Measurements from ENCODE around the gene MCF2L.
"Not testable (repeated sequence)": the region's sequence is repeated elsewhere in the genome, so short reads cannot be mapped to it uniquely, and the experiment has no call there.

The MCF2L gene

DNA sequence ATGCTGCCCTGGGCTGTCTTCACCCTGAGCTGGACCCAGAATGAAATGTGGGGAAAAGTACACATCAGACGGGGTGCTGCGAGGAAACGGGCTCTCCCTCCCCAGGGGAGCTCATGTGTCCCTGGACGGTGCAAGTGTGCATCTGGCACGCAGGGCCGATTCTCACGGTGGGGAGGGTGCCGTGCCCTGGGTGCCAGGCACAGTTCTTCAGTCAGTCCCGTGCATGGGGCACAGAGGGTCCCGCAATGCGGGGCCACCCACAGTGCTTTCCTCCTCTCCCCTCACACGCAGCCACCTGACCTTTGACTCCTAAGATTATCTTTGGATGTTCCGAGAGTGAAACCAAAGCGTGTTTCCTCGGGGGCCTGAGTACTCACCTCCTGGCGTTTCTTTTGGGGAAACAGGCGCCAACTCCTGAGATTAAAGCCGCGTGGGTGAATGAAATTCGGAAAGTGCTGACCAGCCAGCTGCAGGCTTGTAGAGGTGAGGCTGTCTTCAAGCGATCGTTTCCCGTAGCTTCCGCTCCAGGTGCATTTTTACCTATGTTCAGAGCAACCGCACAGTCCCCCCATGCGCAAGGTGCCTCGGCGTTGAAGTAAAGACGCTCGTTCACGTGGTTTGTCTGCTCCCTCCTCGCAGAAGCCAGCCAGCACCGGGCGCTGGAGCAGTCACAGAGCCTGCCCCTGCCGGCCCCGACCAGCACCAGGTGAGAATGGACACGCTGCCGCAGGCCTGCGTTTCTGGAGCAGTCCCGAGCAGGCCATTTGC lies 119.1 kb downstream of the MCF2L start:
- no peak for DNase-seq

DNA sequence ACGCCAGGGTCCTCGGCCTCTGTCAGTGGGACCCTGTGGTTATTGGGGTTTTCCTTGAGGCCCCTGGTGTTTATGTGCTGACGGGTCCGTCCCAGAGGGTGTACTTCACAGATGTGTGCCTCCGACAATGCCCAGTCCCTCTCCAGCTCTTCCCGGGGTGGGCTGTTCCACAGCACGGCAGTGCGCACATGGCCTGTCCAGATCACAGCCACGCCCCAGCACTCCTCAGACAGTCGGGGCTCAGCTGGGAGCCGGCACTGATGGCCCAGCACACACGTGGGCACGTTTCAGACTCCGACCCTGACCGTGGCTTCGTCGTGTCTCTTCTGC lies 119.6 kb downstream of the MCF2L start:
- DNase-seq = no peak

DNA sequence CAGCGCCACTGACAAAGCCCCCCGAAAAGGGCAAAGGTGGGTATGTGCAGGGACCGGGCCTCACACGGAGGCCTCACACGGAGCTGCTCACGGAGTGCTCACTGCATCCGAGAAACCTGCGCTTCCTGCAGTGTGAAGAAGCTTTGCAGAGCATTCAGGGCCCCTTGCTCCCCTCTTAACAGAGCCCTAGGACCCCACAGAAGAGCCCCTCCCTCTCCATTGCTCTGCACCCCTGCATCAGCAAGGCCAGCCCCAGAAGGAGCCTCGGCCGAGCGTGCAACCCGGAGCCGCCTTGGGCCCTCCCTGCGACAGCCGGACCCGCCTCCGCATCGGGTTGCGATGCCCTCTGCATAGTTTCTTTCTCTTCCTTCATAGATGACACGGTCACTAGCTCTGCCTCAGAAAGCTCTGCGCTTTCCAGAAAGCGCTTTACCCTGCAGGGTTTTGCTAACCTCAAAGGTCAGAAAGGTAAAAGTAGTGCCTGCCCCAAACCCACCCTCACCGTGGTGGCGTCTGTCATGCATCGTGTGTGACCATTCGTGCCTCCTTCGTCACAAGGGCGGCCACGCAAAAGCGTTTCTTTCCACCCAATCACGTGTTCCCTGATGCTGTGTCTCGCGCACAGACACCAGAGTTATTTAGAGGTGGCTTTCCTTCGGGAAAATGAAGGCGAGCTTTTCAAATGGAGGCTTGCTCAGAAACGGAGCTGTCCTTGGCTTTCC lies 120.8 kb downstream of the MCF2L start:
- DNase-seq = no peak

DNA sequence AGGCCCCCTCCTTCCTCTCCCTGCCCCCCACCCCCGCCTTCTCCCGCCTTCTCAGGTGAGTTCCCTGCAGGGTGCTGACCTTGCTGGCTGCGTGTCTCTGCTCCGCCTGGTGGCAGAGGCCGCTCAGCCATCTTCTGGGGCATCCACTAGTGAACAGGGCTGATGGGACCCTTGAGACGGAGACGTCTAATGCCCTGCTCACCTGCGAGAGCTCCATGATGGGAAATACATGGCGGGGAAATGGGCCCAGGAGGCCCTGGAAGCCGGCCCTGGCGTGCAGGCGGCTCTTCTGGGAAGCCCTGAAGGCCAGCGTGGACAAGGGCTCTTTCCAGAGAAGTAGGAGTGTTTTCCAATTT lies 121.4 kb downstream of the MCF2L start:
- DNase-seq = no peak

DNA sequence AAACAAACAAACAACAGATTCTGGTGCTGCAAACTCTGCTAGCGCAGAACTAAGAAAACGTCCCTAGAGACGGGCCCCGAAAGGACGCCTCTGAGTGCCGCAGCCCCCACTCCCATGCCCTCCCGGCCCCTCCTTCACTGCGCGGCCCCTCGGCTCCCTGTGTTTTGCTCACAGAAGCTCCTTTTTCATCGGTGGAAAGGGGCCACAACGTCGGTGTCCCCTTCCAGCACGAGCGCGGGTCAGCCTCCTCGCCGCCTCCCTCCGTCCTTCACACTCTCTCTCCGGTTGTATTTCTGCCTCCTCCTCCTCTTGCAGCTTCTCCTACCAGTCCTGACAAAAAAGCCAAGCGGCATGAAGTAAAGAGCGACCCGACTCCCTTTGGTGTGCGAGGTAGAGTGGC lies 121.8 kb downstream of the MCF2L start:
- no peak for DNase-seq

DNA sequence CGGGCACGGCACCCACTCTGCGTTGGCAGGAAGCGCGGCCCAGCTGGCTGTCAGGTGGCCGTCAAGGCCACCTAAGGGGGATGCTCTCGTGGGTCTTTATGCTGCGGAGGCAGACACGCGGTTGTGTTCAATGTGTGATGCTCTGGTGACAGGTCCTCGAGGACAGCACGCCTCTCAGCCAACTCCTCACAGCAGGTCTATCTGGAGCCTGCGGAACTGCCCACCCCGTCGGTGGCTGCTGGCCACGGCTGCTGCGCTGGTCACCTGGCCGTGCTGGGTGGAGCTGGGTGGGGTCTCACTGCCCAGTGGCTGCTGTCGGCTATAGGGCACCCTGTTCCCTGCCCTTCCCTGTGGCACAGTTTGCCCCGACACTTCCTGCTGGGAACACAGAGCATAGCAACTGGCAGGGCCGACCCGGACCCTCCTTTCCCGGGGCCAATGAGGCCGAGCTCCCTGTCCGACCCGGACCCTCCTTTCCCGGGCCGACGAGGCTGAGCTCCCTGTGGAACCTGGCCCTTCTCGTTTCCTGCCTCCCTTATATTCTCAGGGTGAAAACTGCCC lies 122.3 kb downstream of the MCF2L start:
- DNase-seq = no peak

DNA sequence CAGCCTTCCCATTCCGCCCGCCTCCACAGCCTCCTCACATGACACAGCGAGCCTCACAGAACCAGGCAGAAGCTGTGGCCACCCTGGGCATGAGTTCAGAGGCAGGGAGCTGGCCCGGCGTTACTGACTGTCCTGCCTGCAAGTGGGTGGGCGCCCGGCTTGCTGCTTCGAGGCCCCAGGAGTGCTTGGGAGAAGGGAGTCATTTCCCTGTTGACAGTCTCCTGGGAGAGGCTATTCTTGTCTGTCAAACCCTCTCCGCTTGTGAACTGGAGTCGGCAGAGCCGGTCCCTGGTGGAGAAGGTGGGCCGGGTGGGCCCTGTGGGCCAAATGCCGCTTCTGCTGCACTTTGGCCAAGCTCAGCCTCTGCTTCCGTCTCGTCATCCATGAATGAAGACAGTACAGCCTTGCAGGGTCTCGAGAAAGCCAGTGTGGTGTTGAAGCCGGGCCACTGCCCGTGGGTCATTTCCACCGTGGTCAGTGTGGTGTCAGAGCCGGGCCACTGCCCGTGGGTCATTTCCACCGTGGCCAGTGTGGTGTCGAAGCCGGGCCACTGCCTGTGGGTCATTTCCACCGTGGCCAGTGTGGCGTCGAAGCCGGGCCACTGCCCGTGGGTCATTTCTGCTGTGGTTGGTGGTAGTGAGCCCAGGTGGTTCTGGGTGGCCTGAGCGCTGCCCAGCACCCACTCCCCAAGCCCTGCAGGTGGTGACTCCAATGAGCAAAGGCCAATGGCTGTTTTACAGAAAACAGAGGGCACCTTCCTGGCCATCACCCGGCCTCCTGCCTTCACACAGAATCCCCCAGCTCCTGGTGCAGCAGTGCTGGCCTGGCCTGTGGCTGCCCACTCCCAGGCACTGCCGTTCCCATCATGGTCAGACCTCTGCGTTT lies 123.1 kb downstream of the MCF2L start:
- DNase-seq = no peak

DNA sequence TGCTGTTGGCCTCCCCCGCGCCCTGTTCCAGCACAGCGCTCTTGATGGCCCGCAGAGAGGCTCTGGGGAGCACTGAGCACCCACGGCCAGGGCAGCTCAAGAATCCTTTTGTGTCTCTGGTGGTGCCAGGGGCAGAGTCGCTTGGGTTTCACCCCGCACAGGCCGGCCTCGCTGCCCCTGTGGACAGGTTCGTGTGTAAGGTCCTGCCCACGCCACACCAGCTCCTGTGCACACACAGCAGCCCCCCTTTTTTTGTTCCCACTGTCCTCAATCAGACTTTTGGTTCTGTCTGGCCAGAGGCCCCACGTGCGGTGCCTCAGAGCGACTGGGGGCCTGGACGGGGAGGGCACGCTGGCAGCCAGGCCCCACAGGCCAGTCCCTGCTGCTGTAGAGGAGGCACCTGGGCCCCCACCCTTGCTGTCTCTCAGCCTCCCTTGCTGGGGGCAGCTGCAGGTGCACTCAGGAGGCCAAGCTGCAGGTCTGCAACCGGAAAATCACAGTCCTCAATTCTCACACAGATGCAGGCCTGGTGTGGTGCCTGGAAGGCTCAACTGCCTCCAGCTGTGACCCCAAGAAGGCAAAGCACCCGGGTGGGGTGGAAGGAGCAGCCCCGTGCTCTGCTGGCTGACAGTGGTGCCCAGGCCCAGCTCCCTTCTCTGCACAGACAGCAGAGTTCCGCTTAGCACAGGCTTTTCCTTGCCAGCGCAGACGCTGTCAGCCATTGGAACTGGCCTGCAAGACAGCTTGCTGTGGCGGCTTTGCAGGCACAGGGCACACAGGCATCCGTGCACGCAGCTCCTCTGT lies 124.0 kb downstream of the MCF2L start:
- DNase-seq = no peak

DNA sequence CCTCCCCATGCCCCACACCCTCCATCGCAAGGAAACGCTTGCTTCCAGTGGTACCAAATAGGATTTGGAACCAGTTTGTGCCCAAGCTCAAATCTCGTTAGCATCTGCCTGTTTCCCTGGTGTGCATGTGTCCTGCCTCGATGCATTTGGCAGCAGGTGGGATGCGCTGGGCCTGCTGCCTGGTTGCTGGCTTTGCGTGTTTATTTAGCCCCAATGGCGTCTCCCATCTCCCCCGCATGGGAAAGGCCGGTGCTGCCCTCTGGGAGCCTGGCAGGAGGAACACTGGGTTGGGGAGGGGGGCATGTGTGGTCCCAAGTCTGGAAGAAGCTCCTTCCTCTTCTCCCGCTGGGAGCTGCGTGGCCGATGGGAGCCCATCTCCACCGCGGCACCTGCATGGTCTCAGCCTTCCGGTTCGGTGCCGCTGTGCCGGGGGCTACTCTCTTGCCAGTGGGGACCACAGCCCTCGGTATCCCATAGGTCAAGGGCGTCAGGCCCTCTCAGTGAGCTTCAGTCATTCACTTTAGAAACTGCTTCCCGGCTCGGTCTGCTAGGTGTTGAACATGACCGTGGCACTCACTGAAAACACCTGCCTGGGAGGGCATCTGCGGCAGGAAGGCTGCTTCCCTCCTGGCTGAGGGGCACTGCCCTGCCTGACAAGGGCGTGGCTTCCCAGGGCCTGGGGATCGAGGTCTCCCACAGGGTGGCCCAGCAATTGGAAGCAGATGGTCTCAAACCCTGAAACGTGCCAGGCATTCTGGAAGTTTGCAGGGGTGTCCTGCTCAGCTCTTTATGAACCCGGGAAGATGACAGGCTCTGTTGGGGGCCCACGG lies 124.8 kb downstream of the MCF2L start:
- DNase-seq = no peak

DNA sequence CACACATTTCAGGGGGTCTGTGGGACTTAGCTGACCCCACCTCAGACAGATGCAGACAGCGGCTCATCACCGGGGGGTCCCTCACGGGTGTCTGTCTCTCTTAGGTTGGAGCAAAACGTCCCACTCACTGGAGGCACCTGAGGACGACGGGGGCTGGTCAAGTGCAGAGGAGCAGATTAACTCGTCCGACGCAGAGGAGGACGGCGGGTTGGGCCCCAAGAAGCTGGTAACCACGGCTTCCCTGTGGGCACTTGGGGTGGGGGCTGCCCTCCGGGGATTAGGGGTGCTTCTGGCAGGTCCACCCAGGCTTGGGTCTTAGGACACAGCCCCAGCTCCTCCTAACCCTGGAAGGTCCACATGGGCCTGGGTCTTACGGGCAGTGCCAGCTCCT lies 125.4 kb downstream of the MCF2L start:
- no peak for DNase-seq

DNA sequence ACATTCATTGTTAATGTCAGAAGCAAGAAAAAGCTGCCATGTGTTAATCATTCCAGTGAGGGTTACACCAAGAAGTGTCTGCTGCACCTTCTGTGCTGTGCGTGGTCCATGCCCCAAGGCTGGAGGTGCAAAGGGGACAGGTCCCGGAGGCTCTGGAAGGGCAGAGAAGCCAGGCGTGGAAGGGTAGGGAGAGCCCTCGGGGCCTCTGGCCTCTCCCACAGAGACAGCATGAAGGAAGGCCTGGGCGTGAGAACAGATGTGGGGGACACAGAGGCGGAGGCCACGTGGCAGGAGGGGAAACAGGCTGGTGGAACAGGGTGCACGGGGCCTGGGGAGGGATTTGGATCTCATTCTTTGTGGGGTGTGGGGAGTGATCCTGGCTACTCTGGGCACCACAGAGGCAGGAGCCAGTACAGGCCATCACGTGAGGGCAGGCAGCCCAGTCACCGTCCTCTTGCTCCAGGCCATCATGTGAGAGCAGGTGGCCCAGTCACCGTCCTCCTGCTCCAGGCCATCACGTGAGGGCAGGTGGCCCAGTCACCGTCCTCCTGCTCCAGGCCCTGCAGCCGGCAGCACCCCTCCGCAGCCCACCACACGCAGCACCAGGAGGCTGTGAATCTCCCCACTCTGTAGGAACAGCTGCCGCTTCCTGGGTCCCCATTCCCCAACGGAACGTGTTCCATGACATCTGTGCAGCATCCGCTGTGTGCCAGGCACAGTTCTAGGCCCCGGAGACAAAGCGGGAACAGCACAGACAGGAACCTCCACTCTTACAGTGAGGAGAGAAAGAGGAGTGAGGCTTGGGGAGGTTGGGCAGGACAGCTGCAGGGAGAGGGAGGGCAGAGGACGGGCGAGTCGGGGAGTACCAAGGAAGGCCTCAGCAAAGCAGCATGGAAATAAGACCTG lies 126.4 kb downstream of the MCF2L start:
- DNase-seq = no peak

DNA sequence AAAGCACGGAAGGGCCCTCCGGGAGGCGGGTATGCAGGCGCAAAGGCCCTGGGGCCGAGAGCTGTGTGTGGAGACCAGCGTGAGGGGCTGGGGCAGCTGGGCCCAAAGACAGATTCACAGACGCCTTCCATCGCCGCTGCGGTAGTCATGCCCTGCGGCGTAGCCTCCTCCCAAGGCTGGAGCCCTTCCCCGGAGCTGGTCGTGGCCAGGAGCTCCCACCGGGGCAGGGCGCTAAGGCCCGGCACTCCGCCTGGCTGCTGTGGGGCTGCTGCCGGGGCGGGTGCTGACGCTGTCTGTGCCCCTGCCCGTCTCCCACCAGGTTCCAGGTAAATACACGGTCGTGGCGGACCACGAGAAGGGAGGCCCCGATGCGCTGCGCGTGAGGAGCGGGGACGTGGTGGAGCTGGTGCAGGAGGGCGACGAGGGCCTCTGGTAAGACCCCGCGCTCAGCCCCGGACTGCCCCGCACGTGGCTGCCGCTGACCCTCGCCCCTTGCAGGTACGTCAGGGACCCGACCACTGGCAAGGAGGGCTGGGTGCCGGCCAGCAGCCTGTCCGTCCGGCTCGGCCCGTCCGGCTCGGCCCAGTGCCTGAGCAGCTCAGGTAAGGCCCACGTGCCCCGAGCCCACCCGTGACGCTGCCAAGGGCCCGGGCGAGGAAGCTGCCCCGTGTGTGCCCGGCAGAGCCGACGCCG lies 127.2 kb downstream of the MCF2L start:
- DNase-seq = no peak

DNA sequence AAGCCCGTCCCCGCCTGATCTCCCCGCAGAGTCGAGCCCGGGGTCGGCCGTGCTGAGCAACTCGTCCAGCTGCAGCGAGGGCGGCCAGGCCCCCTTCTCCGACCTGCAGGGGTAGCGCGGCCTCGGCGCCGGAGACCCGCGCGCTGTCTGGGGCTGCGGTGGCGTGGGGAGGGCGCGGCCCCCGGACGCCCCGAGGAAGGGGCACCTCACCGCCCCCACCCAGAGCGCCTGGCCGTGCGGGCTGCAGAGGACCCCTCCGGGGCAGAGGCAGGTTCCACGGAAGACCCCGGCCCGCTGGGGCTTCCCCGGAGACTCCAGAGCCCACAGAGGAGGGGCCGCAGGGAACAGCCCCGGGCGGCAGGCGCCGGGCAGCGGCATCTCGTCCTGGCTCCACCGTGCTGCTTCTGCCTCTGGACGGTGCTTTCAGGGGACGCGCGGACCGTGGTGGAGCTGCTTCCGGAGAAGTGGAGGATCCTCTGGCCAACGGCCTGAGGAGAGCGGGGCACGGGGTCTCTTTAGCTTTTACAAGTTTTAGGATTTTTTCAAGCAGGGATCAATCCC lies 127.8 kb downstream of the MCF2L start:
- DNase-seq = no peak

DNA sequence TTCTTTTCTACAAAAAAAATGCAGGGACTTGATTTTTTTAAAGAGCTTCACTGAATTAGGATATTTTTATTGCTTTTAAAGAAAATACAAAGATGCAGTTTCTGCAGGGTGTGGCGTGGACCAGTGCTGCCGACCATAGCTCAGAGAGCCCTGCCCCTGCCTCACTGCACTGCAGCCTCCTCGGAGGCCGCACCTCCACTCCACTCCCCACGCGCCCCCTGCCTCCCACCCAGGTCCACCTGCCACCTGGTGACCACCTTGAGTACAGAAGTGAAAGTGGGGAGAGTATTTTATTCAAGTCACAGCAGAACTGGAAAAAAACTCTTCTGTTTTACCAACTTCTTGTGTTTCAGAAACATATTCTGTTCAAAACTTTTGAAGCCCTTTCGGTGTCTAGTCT lies 128.6 kb downstream of the MCF2L start:
- DNase-seq = no peak

DNA sequence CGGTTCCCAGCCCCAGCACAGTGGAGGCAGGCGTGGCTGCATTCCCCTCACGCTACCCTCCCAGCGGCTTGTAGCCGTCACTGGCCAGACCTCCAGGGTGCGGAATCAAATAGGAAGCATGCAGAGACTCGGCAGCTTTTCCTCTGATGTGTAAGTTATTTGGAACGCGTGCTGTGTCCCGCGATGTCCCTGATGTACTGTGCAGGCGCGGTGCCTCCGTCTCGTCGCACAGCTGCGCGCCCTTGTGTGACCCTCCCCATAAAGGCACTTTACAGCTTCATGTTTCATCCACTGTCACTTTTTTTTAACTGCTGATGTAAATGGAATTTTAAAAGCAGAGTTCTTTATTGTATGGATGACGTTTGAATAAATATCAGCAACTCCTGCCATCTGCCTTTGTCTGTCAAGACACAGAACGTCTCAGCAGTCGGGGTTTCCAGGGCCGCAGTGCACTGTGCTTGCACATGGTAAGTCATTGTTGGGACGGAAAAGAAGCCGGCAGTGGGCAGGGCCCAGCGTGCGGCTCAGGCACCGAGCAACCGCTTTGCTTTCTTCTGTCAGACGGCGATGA lies 129.2 kb downstream of the MCF2L start:
- no peak for DNase-seq

DNA sequence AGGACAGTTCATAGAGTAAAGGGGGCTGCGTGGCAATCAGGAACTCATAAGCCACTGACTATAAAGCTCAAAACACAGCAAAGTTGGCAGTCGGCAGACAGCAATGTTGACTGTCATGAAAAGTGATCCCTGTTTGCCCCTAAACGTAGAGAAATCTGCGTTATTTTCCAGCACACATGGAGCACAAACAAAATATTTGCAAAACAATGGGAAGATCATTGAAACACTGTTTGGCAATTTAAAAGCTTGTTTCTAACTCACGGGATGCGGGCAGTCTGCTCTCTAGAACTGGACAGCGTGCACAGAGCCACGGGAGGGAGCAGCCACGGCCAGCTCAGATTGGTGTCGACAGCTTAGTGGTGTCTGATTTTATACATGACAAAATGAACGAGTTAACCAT lies 130.1 kb downstream of the MCF2L start:
- DNase-seq = no peak

DNA sequence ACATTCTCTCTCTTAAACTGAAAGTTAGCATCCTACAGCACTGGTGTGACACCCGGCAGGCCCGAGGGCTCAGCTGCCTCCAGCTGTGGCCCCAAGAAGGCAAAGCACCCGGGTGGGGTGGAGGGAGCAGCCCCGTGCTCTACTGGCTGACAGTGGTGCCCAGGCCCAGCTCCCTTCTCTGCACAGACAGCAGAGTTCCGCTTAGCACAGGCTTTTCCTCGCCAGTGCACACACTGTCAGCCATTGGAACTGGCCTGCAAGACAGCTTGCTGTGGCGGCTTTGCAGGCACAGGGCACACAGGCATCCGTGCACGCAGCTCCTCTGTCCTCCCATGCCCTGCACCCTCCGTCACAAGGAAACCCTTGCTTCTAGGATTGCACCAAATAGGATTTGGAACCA lies 133.3 kb downstream of the MCF2L start:
- DNase-seq = not testable (repeated sequence)

DNA sequence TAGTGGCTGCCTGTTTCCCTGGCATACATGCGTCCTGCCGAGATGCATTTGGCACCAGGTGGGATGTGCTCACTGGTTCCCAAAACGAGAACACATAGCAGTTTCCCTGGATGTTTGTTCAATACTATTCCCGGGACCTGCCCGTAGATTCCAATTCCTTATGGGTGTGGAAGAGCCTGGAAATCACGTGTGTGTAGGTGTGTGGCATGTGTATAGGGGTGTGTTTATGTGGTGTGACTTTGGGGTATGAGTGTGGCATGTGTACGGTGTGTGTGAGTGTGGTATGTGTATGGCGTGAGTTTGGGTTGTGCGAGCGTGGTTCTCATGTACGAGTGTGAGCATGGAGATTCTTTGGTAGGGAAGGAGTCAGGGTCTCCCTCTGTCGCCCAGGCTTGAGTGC lies 133.7 kb downstream of the MCF2L start:
- DNase-seq = no peak

DNA sequence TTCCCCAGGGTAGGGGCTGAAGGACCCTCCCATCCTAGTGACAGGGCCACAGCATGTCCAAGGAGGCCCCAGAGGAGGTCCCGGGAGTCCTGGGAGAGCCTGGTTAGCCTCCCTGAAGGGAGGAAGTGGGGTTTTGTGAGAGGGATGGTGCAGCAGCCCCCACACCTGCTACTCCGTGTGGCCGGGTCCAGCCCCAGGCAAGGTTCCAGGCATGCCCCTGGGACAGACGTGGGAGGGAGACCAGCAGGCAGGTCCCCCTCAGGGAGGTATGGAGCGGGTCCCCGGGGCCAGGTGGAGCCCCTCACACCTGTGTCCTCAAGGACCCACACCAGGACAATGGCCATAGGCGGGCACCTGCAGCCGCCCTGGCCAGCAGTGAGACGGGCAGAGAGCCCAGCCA lies 134.6 kb downstream of the MCF2L start:
- no peak for DNase-seq

Data from activated CD4-positive, alpha-beta T cell treated with anti-CD3 and anti-CD28 coated beads, Interleukin-10, Interleukin-2, amounts not matched to agents 100 ng/mL and 50 ng/mL, durations not matched to agents 16 hours and 8 hours (primary cell).